Naive thymus-derived CD4-positive, alpha-beta T cell (primary cell): Measurements from ENCODE around the gene FAAH2. TPM values are rescaled to one million over a fixed set of nuclear protein-coding genes. Genes with fewer than 3 reads are reported as not detected.

Source experiments
- ATAC-seq: fragments of 150-1000 bp; cut with Tn5 transposase; 2 replicates; pipeline ENCODE4 v1.10.0; 2021; ENCODE audit warnings: mild to moderate bottlenecking, moderate library complexity
- CTCF ChIA-PET: fragments of 350-600 bp; sonication (Branson Sonifier 250); formaldehyde crosslinking; loops from one replicate; lab custom pipeline; 2021; ENCODE audit warnings: antibody characterized with exemption; lab: Charles Lee
- POLR2A ChIA-PET: fragments of 350-600 bp; sonication (Branson Sonifier 250); formaldehyde crosslinking; loops from one replicate; lab custom pipeline; 2021; ENCODE audit warnings: antibody characterized with exemption, inconsistent platforms; lab: Charles Lee
- DNase-seq, 9 donors: peaks; one replicate each; pipeline versions ENCODE4 v3.0.0 to v3.0.0-alpha.2; 2020 to 2022; ENCODE audit warnings: mixed read lengths in 1 of 9
- H3K27ac ChIP-seq: one replicate; pipeline ENCODE4 v1.7.0; 2013; ENCODE audit warnings: mild to moderate bottlenecking, low read depth, low read length, moderate library complexity
- H3K27me3 ChIP-seq, 2 donors: one replicate each; pipeline ENCODE4 v1.7.0; 2013; ENCODE audit warnings: low read length in 2 of 2, mild to moderate bottlenecking in 2 of 2, moderate library complexity in 2 of 2; ENCODE audit not compliant: control insufficient read depth in 2 of 2, insufficient read depth in 2 of 2
- H3K36me3 ChIP-seq, 3 experiments: 1 replicate in 2 of 3; 2 replicates in 1 of 3; pipeline ENCODE4 v1.7.0; 2013; ENCODE audit warnings: low read length in 3 of 3, mild to moderate bottlenecking in 3 of 3, moderate library complexity in 1 of 3; ENCODE audit not compliant: insufficient read depth in 3 of 3, control insufficient read depth in 2 of 3
- H3K4me1 ChIP-seq, 2 donors: one replicate each; pipeline ENCODE4 v1.7.0; 2013; ENCODE audit warnings: low read length in 2 of 2, mild to moderate bottlenecking in 2 of 2, moderate library complexity in 1 of 2; ENCODE audit not compliant: control insufficient read depth in 2 of 2, insufficient read depth in 2 of 2
- H3K4me3 ChIP-seq: 2 replicates; pipeline ENCODE4 v1.7.0; 2013; ENCODE audit warnings: mild to moderate bottlenecking, low read length
- H3K9me3 ChIP-seq, 3 experiments: 1 replicate in 2 of 3; 2 replicates in 1 of 3; pipeline ENCODE4 v1.7.0; 2013; ENCODE audit warnings: low read length in 3 of 3; ENCODE audit not compliant: control insufficient read depth in 2 of 3
- H3K27ac Mint-ChIP-seq, 9 donors: one replicate each; pipeline ENCODE4 v1.8.0; 2020 to 2022; ENCODE audit warnings: mixed read lengths in 9 of 9, mild to moderate bottlenecking in 8 of 9, moderate library complexity in 5 of 9, inconsistent platforms in 2 of 9
- H3K27me3 Mint-ChIP-seq, 5 donors: one replicate each; pipeline ENCODE4 v1.8.0; 2021 to 2022; ENCODE audit warnings: mixed read lengths in 5 of 5, mild to moderate bottlenecking in 1 of 5
- H3K36me3 Mint-ChIP-seq, 5 donors: one replicate each; pipeline ENCODE4 v1.8.0; 2020 to 2022; ENCODE audit warnings: mixed read lengths in 5 of 5, mild to moderate bottlenecking in 3 of 5, inconsistent platforms in 1 of 5
- H3K4me1 Mint-ChIP-seq, 7 donors: one replicate each; pipeline ENCODE4 v1.8.0; 2020 to 2022; ENCODE audit warnings: mixed read lengths in 7 of 7, mild to moderate bottlenecking in 3 of 7, inconsistent platforms in 1 of 7
- H3K4me3 Mint-ChIP-seq, 10 donors: one replicate each; pipeline ENCODE4 v1.8.0; 2020 to 2022; ENCODE audit warnings: mild to moderate bottlenecking in 10 of 10, mixed read lengths in 10 of 10, moderate library complexity in 6 of 10, inconsistent platforms in 2 of 10
- H3K9me3 Mint-ChIP-seq, 11 donors: one replicate each; pipeline ENCODE4 v1.8.0; 2020 to 2022; ENCODE audit warnings: mixed read lengths in 11 of 11, mild to moderate bottlenecking in 4 of 11, inconsistent platforms in 1 of 11, moderate library complexity in 1 of 11
- intact Hi-C, 2 donors: fragments of 100-400 bp; cut with micrococcal nuclease; formaldehyde crosslinking; loops; one replicate each; pipeline ENCODE4 v1.15.1; 2023
- polyA plus RNA-seq, 2 donors: library from polyadenylated mRNA; unstranded; fragments of 300-500 nt; fragmentation: Illumina TruSeq; gene quantifications; one replicate each; pipeline ENCODE4 v1.2.3, GENCODE V29; 2021
- total RNA-seq, 6 experiments: library from RNA in 5 of 6; stranded (reverse) in 5 of 6; gene quantifications; 1 replicate in 5 of 6; 2 replicates in 1 of 6; pipeline ENCODE4 v1.2.3 and lab custom pipeline; 2021 to 2026

Gene FAAH2
- total and polyA plus RNA-seq, 7 experiments from 2014 or later: 7.5 to 16.9 (median 12.0) TPM

DNA sequence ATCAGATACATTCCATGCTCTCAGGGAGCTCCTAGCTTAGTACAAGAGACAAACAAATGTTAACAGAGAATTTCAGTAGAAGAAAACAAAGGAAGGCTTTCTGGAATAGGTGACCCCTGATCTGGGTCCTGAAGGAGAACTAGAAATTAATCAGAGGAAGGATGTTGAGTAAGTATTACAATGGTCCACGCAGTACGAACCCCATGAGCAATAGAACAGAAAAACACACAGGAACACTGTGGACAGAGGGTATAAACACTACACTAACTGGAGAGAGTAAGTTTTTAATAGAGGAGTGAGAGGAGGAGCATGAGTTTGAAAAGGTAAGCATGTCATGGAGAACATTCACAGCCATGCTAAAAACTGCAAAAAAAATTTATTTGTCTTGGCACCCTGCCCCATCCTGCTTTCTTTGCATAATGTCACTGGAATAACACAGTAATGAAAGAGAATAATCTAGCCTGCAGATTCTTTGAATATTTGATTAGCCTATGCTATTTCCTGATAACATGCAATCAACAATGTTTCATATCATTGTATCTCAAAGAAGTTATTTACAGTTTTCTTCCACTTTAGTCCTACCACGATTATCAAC lies 165.0 kb downstream of the FAAH2 start:
- ChIA-PET POLR2A (no interaction called here), CTCF (no interaction called here)
- Mint-ChIP-seq H3K4me1 (peaks cover 0 to 3% (median 0%) of the 10 kb centered on the region in 7 donors), H3K4me3 (no peak overlapping the region), H3K36me3 (peaks cover 7 to 44% (median 33%) of the 10 kb centered on the region in 5 donors), H3K9me3 (peaks cover 0 to 33% (median 3%) of the 10 kb centered on the region in 11 donors), H3K27me3 (no peaks in the 10 kb centered on the region), H3K27ac (no peak overlapping the region)
- Histone ChIP-seq H3K4me3 (no peak overlapping the region), H3K4me1 (no peaks in the 10 kb centered on the region), H3K27me3 (no peaks in the 10 kb centered on the region), H3K27ac (no peak overlapping the region), H3K9me3 (no peaks in the 10 kb centered on the region), H3K36me3 (no peaks in the 10 kb centered on the region)
- no peak for ATAC-seq
- no peak for DNase-seq
- intact Hi-C loops: loop anchor here in 1 of 2 donors (10.0 kb wide), 1 partner anchor 647 kb away; no protein-coding TSS in a partner anchor

DNA sequence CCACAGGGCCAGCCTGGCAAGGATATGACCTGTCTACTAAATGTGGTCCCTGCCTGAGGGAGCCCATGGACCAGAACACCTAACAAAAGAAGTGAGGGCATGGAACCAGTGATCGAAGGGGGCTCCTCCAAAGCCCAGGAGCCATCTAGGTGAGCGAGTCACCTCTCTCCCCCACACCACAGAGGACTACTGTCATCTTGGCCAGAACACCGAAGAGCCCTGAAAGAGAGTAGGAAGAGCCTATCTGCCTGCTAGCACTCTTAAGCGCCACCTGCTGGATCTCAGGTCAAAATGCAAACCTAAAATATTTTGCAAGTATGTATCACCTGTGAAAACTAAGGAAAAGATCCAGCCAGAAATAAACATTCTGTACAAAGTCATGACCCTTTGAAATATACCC lies 167.4 kb downstream of the FAAH2 start:
- no peaks in the 10 kb centered on the region for H3K9me3 ChIP-seq
- H3K36me3 Mint-ChIP-seq: peaks cover 6 to 38% (median 29%) of the 10 kb centered on the region in 5 donors
- H3K27ac ChIP-seq: no peak overlapping the region
- POLR2A ChIA-PET: no interaction called here
- H3K4me3 Mint-ChIP-seq: no peak overlapping the region
- CTCF ChIA-PET: interaction anchor here (0.7 kb wide), 1 partner anchor 669 kb away, joined by 3 read pairs; no protein-coding TSS in a partner anchor
- H3K4me3 ChIP-seq: no peak overlapping the region
- ATAC-seq (no peak), DNase-seq (peak in 7 of 9 donors; percentile 0 to 35 (median 14))
- peaks cover 0 to 46% (median 6%) of the 10 kb centered on the region in 11 donors for H3K9me3 Mint-ChIP-seq
- H3K4me1 ChIP-seq: no peaks in the 10 kb centered on the region
- intact Hi-C loops: loop anchor here (1.0 to 10.0 kb wide), 4 partner anchors 172 to 655 kb away; no protein-coding TSS in a partner anchor
- no peaks in the 10 kb centered on the region for H3K36me3 ChIP-seq
- no peaks in the 10 kb centered on the region for H3K27me3 ChIP-seq
- peaks cover 0 to 3% (median 0%) of the 10 kb centered on the region in 7 donors for H3K4me1 Mint-ChIP-seq
- no peaks in the 10 kb centered on the region for H3K27me3 Mint-ChIP-seq
- H3K27ac Mint-ChIP-seq: peak overlapping the region in 1 of 9 donors; percentile 62

DNA sequence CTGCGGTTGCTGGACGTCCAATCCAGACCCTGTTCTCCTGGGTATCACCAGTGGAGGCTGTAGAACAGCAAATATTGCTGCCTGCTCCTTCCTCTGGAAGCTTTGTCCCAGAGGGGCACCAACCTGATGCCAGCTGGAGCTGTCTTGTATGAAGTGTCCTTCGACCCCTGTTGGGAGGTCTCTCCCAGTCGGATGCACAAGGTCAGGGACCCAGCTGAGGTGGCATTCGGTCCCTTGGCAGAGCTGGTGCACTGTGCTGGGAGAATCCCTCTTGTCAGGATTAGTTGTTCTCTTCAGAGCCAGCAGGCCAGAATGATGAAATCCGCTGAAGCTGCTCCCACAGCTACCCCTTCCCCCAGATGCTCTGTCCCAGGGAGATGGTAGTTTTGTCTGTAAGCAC lies 195.0 kb downstream of the FAAH2 start:
- Histone ChIP-seq H3K27ac (no peak overlapping the region), H3K4me3 (no peak overlapping the region), H3K4me1 (no peaks in the 10 kb centered on the region), H3K36me3 (no peaks in the 10 kb centered on the region), H3K9me3 (no peaks in the 10 kb centered on the region), H3K27me3 (no peaks in the 10 kb centered on the region)
- ATAC-seq: no peak
- no peak overlapping the region for H3K27ac Mint-ChIP-seq
- intact Hi-C loops: no loop called here
- no peaks in the 10 kb centered on the region for H3K4me1 Mint-ChIP-seq
- H3K9me3 Mint-ChIP-seq: peaks cover 0 to 50% (median 7%) of the 10 kb centered on the region in 11 donors
- DNase-seq: no peak
- H3K27me3 Mint-ChIP-seq: no peaks in the 10 kb centered on the region
- ChIA-PET CTCF (no interaction called here), POLR2A (no interaction called here)
- H3K4me3 Mint-ChIP-seq: no peak overlapping the region
- H3K36me3 Mint-ChIP-seq: peaks cover 0 to 19% (median 14%) of the 10 kb centered on the region in 5 donors

DNA sequence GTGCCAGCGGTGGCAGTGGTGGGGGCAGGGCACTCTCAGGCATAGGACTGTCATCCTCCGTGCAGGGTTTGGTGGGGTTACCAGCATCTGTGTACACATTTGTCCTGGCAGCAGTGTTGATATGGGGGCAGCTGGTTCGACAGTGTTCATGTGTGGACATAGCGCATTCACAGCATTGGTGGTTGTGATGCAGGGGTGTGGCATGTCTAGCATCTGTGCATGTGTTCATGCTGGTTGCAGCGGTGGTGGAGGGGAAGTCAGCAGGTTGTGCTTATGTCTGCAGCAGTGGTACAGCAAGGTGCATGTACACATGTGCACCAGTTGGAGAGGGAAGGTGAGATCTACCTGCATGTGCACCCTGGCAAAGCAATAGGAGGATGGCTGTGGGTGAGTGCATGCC lies 230.0 kb downstream of the FAAH2 start:
- Mint-ChIP-seq H3K27ac (no peak overlapping the region), H3K4me1 (no peaks in the 10 kb centered on the region), H3K27me3 (peaks cover 0 to 31% (median 17%) of the 10 kb centered on the region in 5 donors), H3K36me3 (peaks cover 0 to 3% (median 0%) of the 10 kb centered on the region in 5 donors), H3K9me3 (peaks cover 0 to 3% (median 0%) of the 10 kb centered on the region in 11 donors), H3K4me3 (no peak overlapping the region)
- CTCF ChIA-PET: no interaction called here
- Histone ChIP-seq H3K4me3 (no peak overlapping the region), H3K27me3 (no peaks in the 10 kb centered on the region), H3K36me3 (no peaks in the 10 kb centered on the region), H3K27ac (no peak overlapping the region), H3K9me3 (no peaks in the 10 kb centered on the region), H3K4me1 (no peaks in the 10 kb centered on the region)
- ATAC-seq (no peak), DNase-seq (no peak)
- POLR2A ChIA-PET: no interaction called here
- intact Hi-C loops: no loop called here

DNA sequence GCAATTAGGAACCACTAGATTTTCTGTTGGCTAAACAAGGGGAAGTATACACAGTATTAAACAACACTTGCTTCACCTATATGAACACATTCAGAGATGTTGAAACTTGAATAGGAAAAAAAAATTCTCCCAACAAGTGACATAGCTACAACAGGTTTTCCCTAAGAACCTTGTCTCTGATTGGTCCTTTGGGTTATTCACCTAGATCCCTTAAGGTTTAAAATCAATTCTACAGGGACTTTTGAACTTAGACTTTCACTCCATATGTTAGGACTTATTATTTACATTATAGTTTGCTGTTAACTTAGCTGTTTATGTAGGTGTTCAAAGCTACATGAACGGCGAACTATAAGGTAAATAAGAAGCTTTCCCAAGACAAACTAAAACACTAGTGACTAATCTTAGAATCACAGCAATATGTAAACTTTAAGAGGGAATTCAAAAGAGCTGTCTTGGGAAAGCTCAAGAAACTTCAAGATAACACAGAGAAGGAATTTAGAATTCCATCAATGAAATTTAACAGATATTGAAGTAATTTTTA lies 233.1 kb downstream of the FAAH2 start:
- Histone ChIP-seq H3K36me3 (no peaks in the 10 kb centered on the region), H3K4me1 (no peaks in the 10 kb centered on the region), H3K27me3 (no peaks in the 10 kb centered on the region), H3K9me3 (no peaks in the 10 kb centered on the region), H3K27ac (no peak overlapping the region), H3K4me3 (no peak overlapping the region)
- ATAC-seq (no peak), DNase-seq (no peak)
- CTCF ChIA-PET: no interaction called here
- intact Hi-C loops: no loop called here
- POLR2A ChIA-PET: no interaction called here
- Mint-ChIP-seq H3K4me1 (no peaks in the 10 kb centered on the region), H3K36me3 (peaks cover 0 to 3% (median 0%) of the 10 kb centered on the region in 5 donors), H3K27ac (no peak overlapping the region), H3K4me3 (no peak overlapping the region), H3K27me3 (peaks cover 0 to 14% (median 10%) of the 10 kb centered on the region in 5 donors), H3K9me3 (peaks cover 0 to 7% (median 1%) of the 10 kb centered on the region in 11 donors)

DNA sequence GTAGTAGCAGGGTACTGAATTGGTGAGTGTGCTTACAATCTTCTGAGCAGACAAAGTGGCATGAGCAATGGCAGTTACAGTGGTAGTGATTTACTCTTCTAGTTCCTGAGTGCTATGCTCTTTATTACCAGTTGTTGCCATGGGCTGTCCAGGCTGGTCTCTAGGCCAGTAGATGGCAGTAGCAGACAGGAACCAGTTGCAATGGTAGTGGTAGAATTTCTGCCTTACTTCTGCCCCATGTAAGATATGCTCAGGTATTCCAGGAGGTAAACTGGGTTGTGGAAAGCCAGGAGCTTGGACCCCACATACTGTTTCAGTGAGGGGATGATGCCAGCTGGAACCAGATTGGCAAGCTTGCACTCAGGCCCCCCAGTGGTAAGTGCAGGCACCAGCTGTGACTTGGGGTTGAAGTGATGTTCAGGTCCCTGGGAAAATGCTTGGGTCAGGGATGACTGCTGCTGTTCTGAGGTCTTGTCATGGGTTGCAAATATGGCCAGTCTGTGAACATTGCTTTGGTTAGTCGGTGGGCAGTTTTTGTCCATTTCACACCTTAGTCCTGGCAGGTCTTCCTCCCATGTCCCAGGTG lies 242.3 kb downstream of the FAAH2 start:
- Mint-ChIP-seq H3K36me3 (no peaks in the 10 kb centered on the region), H3K27ac (no peak overlapping the region), H3K9me3 (peaks cover 0 to 4% (median 0%) of the 10 kb centered on the region in 11 donors), H3K4me1 (no peaks in the 10 kb centered on the region), H3K4me3 (no peak overlapping the region), H3K27me3 (no peaks in the 10 kb centered on the region)
- H3K4me3 ChIP-seq: no peak overlapping the region
- DNase-seq (peak in 5 of 9 donors; percentile 0 to 19 (median 7)), ATAC-seq (no peak)
- intact Hi-C loops: loop anchor here in 1 of 2 donors (2.0 kb wide), 1 partner anchor 246 kb away; no protein-coding TSS in a partner anchor
- H3K27ac ChIP-seq: no peak overlapping the region
- H3K4me1 ChIP-seq: no peaks in the 10 kb centered on the region
- CTCF ChIA-PET: no interaction called here
- no peaks in the 10 kb centered on the region for H3K9me3 ChIP-seq
- H3K27me3 ChIP-seq: no peaks in the 10 kb centered on the region
- no peaks in the 10 kb centered on the region for H3K36me3 ChIP-seq
- POLR2A ChIA-PET: no interaction called here
